Central memory CD8-positive, alpha-beta T cell (primary cell): ENCODE measurements around the gene CTDSPL2.
A peak's percentile ranks its signal among the peaks of the same experiment; 100 is the strongest.
"Not testable (repeated sequence)": the region's sequence is repeated elsewhere in the genome, so short reads cannot be mapped to it uniquely, and the experiment has no call there.

Experiments used
- ATAC-seq: fragments of 150-1000 bp; cut with Tn5 transposase; replicated peaks from 2 replicates; pipeline ENCODE4 v1.10.0; 2022; ENCODE audit warnings: mild to moderate bottlenecking, moderate FRiP score, moderate number of reproducible peaks; ENCODE audit not compliant: poor library complexity, severe bottlenecking; ENCODE audit errors: extremely low read depth
- DNase-seq, 2 donors: peaks; one replicate each; pipeline ENCODE4 v3.0.0; 2021; ENCODE audit warnings: low spot score in 2 of 2
- H3K27ac Mint-ChIP-seq: one replicate; pipeline ENCODE4 v1.8.0; 2022; ENCODE audit warnings: low read depth, mild to moderate bottlenecking, moderate library complexity, mixed read lengths
- H3K27me3 Mint-ChIP-seq: one replicate; pipeline ENCODE4 v1.8.0; 2022; ENCODE audit warnings: mixed read lengths
- H3K36me3 Mint-ChIP-seq: one replicate; pipeline ENCODE4 v1.8.0; 2022; ENCODE audit warnings: mild to moderate bottlenecking, moderate library complexity, mixed read lengths; ENCODE audit not compliant: insufficient read depth
- H3K4me1 Mint-ChIP-seq: one replicate; pipeline ENCODE4 v1.8.0; 2022; ENCODE audit warnings: mixed read lengths
- H3K4me3 Mint-ChIP-seq: one replicate; pipeline ENCODE4 v1.8.0; 2022; ENCODE audit warnings: mild to moderate bottlenecking, moderate library complexity, mixed read lengths
- H3K9me3 Mint-ChIP-seq: one replicate; pipeline ENCODE4 v1.8.0; 2022; ENCODE audit warnings: mixed read lengths

CTDSPL2 gene

DNA sequence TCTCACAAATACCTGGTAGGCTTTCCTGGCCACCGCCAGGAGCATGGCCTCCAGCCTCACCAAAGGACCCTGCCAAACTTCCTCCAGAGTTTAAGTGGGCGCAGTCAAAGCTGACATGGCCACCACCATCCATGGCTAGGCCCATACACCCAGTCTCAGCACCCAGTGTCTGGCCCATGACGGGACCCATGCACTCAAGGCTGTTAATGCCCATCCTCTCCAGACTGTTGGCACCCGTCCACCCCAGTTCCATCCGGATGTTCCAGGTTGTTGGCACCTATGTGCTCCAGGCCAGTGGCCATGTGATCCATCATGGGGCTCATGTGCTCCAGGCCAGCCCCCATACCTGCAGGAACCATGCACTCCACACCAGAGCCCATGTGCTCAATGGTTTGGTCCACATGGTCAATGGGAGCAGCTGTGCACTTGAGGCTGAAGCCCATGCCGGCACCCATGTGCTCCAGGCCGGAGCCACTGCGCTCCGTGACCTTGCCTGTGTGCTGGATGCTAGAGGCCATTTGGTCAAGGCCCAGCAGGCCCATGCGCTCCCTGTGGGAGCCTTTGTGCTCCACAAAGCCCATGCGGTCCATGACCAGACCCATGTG lies 20.4 kb downstream of the CTDSPL2 start:
- peaks cover 11% of the 10 kb centered on the region for H3K36me3 Mint-ChIP-seq
- no peak overlapping the region for H3K4me3 Mint-ChIP-seq
- H3K27me3 Mint-ChIP-seq: no peaks in the 10 kb centered on the region
- peaks cover 25% of the 10 kb centered on the region for H3K4me1 Mint-ChIP-seq
- ATAC-seq (no peak), DNase-seq (no peak)
- H3K27ac Mint-ChIP-seq: no peak overlapping the region
- H3K9me3 Mint-ChIP-seq: no peaks in the 10 kb centered on the region

DNA sequence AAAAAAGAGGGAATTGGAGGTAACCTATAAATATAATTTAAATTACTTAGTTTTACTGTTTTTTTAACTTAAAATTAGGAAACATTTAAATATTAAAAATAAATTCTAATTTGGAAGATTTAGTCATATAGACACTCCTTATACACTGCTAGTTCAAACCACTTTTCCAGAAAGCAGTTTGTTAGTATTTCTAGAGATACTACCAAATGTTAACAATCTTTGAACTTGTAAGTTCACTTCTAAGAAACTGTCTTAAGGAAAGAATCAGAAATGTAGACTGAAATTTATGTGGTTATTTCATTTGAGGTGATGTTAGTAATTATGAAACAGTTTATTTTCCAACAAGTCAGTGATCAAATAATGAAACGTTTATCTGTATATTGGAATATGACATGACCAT lies 22.7 kb downstream of the CTDSPL2 start:
- no peaks in the 10 kb centered on the region for H3K9me3 Mint-ChIP-seq
- no peak for DNase-seq
- no peak overlapping the region for H3K27ac Mint-ChIP-seq
- no peak overlapping the region for H3K4me3 Mint-ChIP-seq
- H3K27me3 Mint-ChIP-seq: no peaks in the 10 kb centered on the region
- no peak for ATAC-seq
- H3K36me3 Mint-ChIP-seq: peaks cover 11% of the 10 kb centered on the region
- H3K4me1 Mint-ChIP-seq: peaks cover 29% of the 10 kb centered on the region

DNA sequence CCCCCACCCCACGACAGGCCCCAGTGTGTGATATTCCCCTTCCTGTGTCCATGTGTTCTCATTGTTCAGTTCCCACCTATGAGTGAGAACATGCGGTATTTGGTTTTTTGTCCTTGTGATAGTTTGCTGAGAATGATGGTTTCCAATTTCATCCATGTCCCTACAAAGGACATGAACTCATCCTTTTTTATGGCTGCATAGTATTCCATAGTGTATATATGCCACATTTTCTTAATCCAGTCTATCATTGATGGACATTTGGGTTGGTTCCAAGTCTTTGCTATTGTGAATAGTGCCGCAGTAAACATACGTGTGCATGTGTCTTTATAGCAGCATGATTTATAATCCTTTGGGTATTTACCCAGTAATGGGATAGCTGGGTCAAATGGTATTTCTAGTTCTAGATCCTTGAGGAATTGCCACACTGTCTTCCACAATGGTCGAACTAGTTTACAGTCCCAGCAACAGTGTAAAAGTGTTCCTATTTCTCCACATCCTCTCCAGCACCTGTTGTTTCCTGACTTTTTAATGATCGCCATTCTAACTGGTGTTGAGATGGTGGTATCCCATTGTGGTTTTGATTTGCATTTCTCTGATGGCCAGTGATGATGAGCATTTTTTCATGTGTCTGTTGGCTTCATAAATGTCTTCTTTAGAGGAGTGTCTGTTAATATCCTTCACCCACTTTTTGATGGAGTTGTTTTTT lies 26.3 kb downstream of the CTDSPL2 start:
- not testable (repeated sequence) for H3K27ac Mint-ChIP-seq, H3K27me3 Mint-ChIP-seq, ATAC-seq, DNase-seq, H3K4me3 Mint-ChIP-seq, H3K9me3 Mint-ChIP-seq, H3K36me3 Mint-ChIP-seq
- H3K4me1 Mint-ChIP-seq: peaks cover 38% of the 10 kb centered on the region

- ATAC-seq (no peak), DNase-seq (no peak)
- Mint-ChIP-seq H3K4me3 (no peak overlapping the region), H3K27me3 (no peaks in the 10 kb centered on the region), H3K9me3 (no peaks in the 10 kb centered on the region), H3K27ac (peak overlapping the region; percentile 32), H3K36me3 (peaks cover 20% of the 10 kb centered on the region), H3K4me1 (peaks cover 32% of the 10 kb centered on the region)
Measured at GRCh38 chr15:44458429-44458828, 31.0 kb downstream of the CTDSPL2 start.

DNA sequence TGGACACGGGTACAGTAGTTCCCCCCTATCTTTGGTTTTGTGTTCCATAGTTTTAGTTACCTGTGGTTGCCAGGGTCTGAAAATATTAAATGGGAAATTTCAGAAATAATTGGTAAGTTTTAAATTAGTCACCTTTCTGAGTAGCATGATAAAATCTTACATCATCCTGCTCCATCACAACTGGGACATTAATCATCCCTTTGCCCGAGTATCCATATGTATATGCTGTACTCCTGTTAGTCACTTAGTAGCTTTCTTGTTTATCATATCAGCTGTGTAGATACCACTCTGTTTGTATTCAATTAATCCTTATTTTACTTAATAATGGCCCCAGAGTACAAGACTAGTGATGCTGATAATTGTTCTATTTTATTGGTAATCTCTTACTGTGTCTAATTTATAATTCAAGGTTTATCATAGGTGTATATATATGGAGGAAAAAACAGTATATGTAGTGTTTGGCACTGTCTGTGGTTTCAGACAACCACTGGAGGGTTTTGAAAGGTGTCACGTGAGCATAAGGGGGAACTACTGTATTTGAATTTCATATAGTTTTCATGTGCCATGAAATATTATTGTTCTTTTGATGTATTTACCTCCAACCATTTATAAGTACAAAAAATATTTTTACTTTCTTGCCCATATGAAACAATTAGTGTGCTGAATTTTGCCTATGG lies 41.4 kb downstream of the CTDSPL2 start:
- no peaks in the 10 kb centered on the region for H3K27me3 Mint-ChIP-seq
- ATAC-seq: no peak
- peaks cover 21% of the 10 kb centered on the region for H3K36me3 Mint-ChIP-seq
- DNase-seq: no peak
- H3K27ac Mint-ChIP-seq: no peak overlapping the region
- peaks cover 24% of the 10 kb centered on the region for H3K4me1 Mint-ChIP-seq
- no peaks in the 10 kb centered on the region for H3K9me3 Mint-ChIP-seq
- no peak overlapping the region for H3K4me3 Mint-ChIP-seq

- Mint-ChIP-seq H3K9me3 (no peaks in the 10 kb centered on the region), H3K27ac (peak overlapping the region; percentile 74), H3K36me3 (peaks cover 22% of the 10 kb centered on the region), H3K4me3 (no peak overlapping the region), H3K27me3 (no peaks in the 10 kb centered on the region), H3K4me1 (peaks cover 17% of the 10 kb centered on the region)
- ATAC-seq: no peak
- DNase-seq: no peak
Measured at GRCh38 chr15:44471885-44472455, 44.5 kb downstream of the CTDSPL2 start.

DNA sequence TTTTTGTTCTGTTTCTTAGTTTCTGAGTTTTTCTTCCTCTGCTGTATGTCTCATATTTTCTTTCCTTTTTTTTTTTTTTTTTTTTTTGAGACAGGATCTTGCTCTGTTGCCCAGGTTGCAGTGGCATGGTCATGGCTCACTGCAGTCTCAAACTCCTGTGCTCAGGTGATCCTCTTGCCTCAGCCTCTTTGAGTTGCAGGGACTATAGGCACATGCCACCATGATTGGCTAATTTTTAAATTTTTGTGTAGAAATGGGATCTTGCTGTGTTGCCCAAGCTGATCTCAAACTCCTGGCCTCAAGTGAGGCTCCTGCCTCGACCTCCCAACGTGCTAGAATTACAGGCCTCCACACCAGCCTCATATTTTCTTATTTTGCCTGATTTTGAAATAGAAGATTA lies 51.9 kb downstream of the CTDSPL2 start:
- ATAC-seq: no peak

GRCh38 chr15:44482090-44482489 lies 54.7 kb downstream of the CTDSPL2 start:
- peaks cover 23% of the 10 kb centered on the region for H3K4me1 Mint-ChIP-seq
- no peaks in the 10 kb centered on the region for H3K27me3 Mint-ChIP-seq
- H3K4me3 Mint-ChIP-seq: no peak overlapping the region
- H3K27ac Mint-ChIP-seq: peak overlapping the region; percentile 23
- peaks cover 15% of the 10 kb centered on the region for H3K36me3 Mint-ChIP-seq
- DNase-seq (no peak), ATAC-seq (no peak)
- no peaks in the 10 kb centered on the region for H3K9me3 Mint-ChIP-seq

More for the DNA sequence above, 51.9 kb downstream of the CTDSPL2 start:
- no peak overlapping the region for H3K4me3 Mint-ChIP-seq
- H3K9me3 Mint-ChIP-seq: no peaks in the 10 kb centered on the region
- no peak for DNase-seq
- peaks cover 23% of the 10 kb centered on the region for H3K4me1 Mint-ChIP-seq
- peak overlapping the region; percentile 55 for H3K27ac Mint-ChIP-seq
- H3K36me3 Mint-ChIP-seq: peaks cover 8% of the 10 kb centered on the region
- H3K27me3 Mint-ChIP-seq: no peaks in the 10 kb centered on the region

- no peak overlapping the region for H3K27ac Mint-ChIP-seq
- H3K9me3 Mint-ChIP-seq: no peaks in the 10 kb centered on the region
- DNase-seq (no peak), ATAC-seq (no peak)
- H3K27me3 Mint-ChIP-seq: no peaks in the 10 kb centered on the region
- H3K4me3 Mint-ChIP-seq: no peak overlapping the region
- H3K36me3 Mint-ChIP-seq: peaks cover 31% of the 10 kb centered on the region
- peaks cover 23% of the 10 kb centered on the region for H3K4me1 Mint-ChIP-seq
Measured at GRCh38 chr15:44485880-44486279, 58.5 kb downstream of the CTDSPL2 start.

DNA sequence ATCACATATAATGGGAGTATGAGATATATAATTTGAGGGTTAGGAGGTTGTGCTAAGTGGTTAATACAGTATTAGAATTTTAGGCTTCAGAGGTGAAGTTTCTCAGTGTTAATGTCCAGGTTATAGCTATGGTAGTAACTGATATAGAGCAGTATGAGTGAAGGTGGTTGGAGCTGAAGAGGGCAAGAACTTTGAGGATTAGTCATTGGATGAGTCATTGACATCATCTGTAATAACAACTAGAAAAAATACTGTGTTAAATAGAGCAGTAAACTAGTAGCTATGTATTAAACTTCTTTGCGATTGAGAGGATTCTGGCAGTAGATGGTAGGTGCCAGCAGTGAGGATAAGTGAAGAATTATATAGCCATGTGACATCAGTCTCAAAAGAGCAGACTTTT lies 62.0 kb downstream of the CTDSPL2 start:
- H3K27me3 Mint-ChIP-seq: no peaks in the 10 kb centered on the region
- ATAC-seq (no peak), DNase-seq (no peak)
- peaks cover 19% of the 10 kb centered on the region for H3K4me1 Mint-ChIP-seq
- H3K4me3 Mint-ChIP-seq: no peak overlapping the region
- H3K9me3 Mint-ChIP-seq: no peaks in the 10 kb centered on the region
- peak overlapping the region; percentile 2 for H3K27ac Mint-ChIP-seq
- H3K36me3 Mint-ChIP-seq: peaks cover 45% of the 10 kb centered on the region

DNA sequence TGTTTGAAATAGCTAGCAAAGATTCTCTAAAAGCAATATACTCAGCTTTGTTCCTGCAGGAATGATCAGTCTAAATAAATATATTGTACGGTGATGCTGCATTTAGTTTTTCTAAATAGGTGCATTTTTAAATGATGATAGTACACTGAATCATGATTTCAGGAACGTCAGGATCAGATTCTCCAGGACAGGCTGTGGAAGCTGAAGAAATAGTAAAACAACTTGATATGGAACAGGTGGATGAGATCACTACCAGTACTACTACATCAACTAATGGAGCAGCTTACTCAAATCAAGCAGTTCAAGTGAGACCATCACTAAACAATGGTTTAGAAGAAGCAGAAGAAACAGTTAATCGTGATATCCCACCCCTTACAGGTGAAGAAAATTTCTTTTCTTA lies 63.2 kb downstream of the CTDSPL2 start:
- no peak overlapping the region for H3K4me3 Mint-ChIP-seq
- DNase-seq (no peak), ATAC-seq (no peak)
- no peaks in the 10 kb centered on the region for H3K9me3 Mint-ChIP-seq
- H3K36me3 Mint-ChIP-seq: peaks cover 48% of the 10 kb centered on the region
- peaks cover 19% of the 10 kb centered on the region for H3K4me1 Mint-ChIP-seq
- no peaks in the 10 kb centered on the region for H3K27me3 Mint-ChIP-seq
- no peak overlapping the region for H3K27ac Mint-ChIP-seq

DNA sequence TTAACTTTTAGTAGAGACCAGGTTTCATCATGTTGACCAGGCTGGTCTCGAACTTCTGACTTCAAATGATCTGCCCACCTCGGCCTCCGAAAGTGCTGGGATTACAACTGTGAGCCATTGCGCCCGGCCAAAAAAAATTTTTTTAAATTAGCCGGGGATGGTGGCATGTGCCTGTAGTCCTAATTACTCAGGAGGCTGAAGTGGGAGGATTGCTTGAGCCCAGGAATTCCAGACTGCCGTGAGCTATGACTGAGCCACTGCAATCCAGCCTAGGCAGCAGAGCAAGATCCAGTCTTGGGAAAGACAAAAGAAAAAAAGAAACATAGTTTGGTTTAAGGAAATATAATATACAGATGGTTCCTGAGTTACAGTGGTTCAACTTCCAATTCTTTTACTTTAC lies 64.6 kb downstream of the CTDSPL2 start:
- ATAC-seq: no peak
- DNase-seq: no peak
- H3K36me3 Mint-ChIP-seq: peaks cover 46% of the 10 kb centered on the region

More for the DNA sequence above, 64.6 kb downstream of the CTDSPL2 start:
- peak overlapping the region; percentile 38 for H3K27ac Mint-ChIP-seq
- no peak overlapping the region for H3K4me3 Mint-ChIP-seq
- H3K9me3 Mint-ChIP-seq: no peaks in the 10 kb centered on the region
- peaks cover 19% of the 10 kb centered on the region for H3K4me1 Mint-ChIP-seq
- H3K27me3 Mint-ChIP-seq: no peaks in the 10 kb centered on the region
